Cardiac muscle cell (in vitro differentiated cells and primary cell): Measurements from ENCODE around the gene MARCHF3. TPM values are rescaled to one million over a fixed set of nuclear protein-coding genes. Genes with fewer than 3 reads are reported as not detected.
A peak's percentile ranks its signal among the peaks of the same experiment; 100 is the strongest.
"Not testable (repeated sequence)": the region's sequence is repeated elsewhere in the genome, so short reads cannot be mapped to it uniquely, and the experiment has no call there.

Experiments used
- DNase-seq, 2 donors: peaks; one replicate each; pipeline versions ENCODE4 v3.0.0 to v3.0.0-alpha.2; 2010 to 2017; ENCODE audit warnings: low read depth in 1 of 2, low spot score in 1 of 2
- H3K27ac ChIP-seq: fragments of 200-600 bp; sonication (generic); 2 replicates; pipeline ENCODE4 v1.5.1; 2016
- H3K27me3 ChIP-seq: fragments of 200-600 bp; sonication (generic); 2 replicates; pipeline ENCODE4 v1.6.0; 2016; ENCODE audit warnings: control low read depth
- H3K36me3 ChIP-seq: fragments of 200-600 bp; sonication (generic); 2 replicates; pipeline ENCODE4 v1.5.1; 2016; ENCODE audit warnings: control low read depth
- H3K4me1 ChIP-seq: fragments of 200-600 bp; sonication (generic); 2 replicates; pipeline ENCODE4 v1.8.1; 2017; ENCODE audit warnings: low read depth, mild to moderate bottlenecking, mixed run types
- H3K4me3 ChIP-seq: fragments of 200-600 bp; sonication (generic); 2 replicates; pipeline ENCODE4 v1.5.1; 2016; ENCODE audit warnings: mild to moderate bottlenecking
- H3K9me3 ChIP-seq: fragments of 200-600 bp; sonication (generic); 2 replicates; pipeline ENCODE4 v1.5.1; 2017; ENCODE audit warnings: low read depth, mild to moderate bottlenecking, control low read depth
- CTCF ChIP-seq: IDR thresholded peaks from 2 replicates; pipeline ENCODE4 v1.5.1; 2012; ENCODE audit warnings: low read depth, mild to moderate bottlenecking, low read length
- polyA plus RNA-seq: library from polyadenylated mRNA; unstranded; fragments of >200 nt; fragmentation: Nextera tagmentation; extraction: Ambion mirVana; gene quantifications from 2 replicates; pipeline ENCODE4 v1.2.1, GENCODE V29; 2016
- total RNA-seq: library from RNA; depleted of rRNA; stranded (reverse); fragments of >200 nt; gene quantifications from 2 replicates; pipeline ENCODE4 v1.2.3, GENCODE V29; 2016

The MARCHF3 gene
- total and polyA plus RNA-seq, 2 experiments from 2014 or later: 5.2 to 32.3 TPM

- Histone ChIP-seq H3K4me3 (no peak overlapping the region), H3K27ac (no peak overlapping the region), H3K36me3 (no peaks in the 10 kb centered on the region), H3K27me3 (peaks cover 6% of the 10 kb centered on the region), H3K9me3 (no peaks in the 10 kb centered on the region), H3K4me1 (no peaks in the 10 kb centered on the region)
- no peak for TF ChIP-seq CTCF
- no peak for DNase-seq
Observed at GRCh38 chr5:127055880-127056653, 25.7 kb upstream of the MARCHF3 start.

- H3K4me1 ChIP-seq, H3K36me3 ChIP-seq, H3K27ac ChIP-seq, H3K4me3 ChIP-seq, H3K9me3 ChIP-seq, DNase-seq: not testable (repeated sequence)
- H3K27me3 ChIP-seq: peaks cover 13% of the 10 kb centered on the region
Observed at GRCh38 chr5:127053551-127053950, 23.2 kb upstream of the MARCHF3 start.

GRCh38 chr5:127053049-127053448 lies 22.7 kb upstream of the MARCHF3 start:
- Histone ChIP-seq H3K36me3 (no peaks in the 10 kb centered on the region), H3K4me1 (no peaks in the 10 kb centered on the region), H3K27ac (no peak overlapping the region), H3K9me3 (no peaks in the 10 kb centered on the region), H3K27me3 (peaks cover 13% of the 10 kb centered on the region), H3K4me3 (no peak overlapping the region)
- no peak for TF ChIP-seq CTCF
- no peak for DNase-seq

- DNase-seq: no peak
- TF ChIP-seq CTCF: no peak
- no peaks in the 10 kb centered on the region for H3K36me3 ChIP-seq
- H3K4me1 ChIP-seq: no peaks in the 10 kb centered on the region
- no peak overlapping the region for H3K27ac ChIP-seq
- H3K4me3 ChIP-seq: no peak overlapping the region
- no peaks in the 10 kb centered on the region for H3K9me3 ChIP-seq
- peaks cover 13% of the 10 kb centered on the region for H3K27me3 ChIP-seq
Observed at GRCh38 chr5:127051591-127051990, 21.2 kb upstream of the MARCHF3 start.

- peaks cover 25% of the 10 kb centered on the region for H3K4me1 ChIP-seq
- peak in 1 of 2 donors; percentile 64 for DNase-seq
- no peak overlapping the region for H3K27ac ChIP-seq
- H3K36me3 ChIP-seq: no peaks in the 10 kb centered on the region
- TF ChIP-seq CTCF: no peak
- no peaks in the 10 kb centered on the region for H3K9me3 ChIP-seq
- no peak overlapping the region for H3K4me3 ChIP-seq
- H3K27me3 ChIP-seq: peaks cover 11% of the 10 kb centered on the region
Observed at GRCh38 chr5:127046343-127047072, 16.1 kb upstream of the MARCHF3 start.

GRCh38 chr5:127042593-127042992 lies 12.2 kb upstream of the MARCHF3 start:
- no peaks in the 10 kb centered on the region for H3K36me3 ChIP-seq
- peak in 1 of 2 donors; percentile 36 for DNase-seq

More at GRCh38 chr5:127042593-127042992, 12.2 kb upstream of the MARCHF3 start:
- no peak overlapping the region for H3K27ac ChIP-seq
- TF ChIP-seq CTCF: peak; percentile 25
- no peaks in the 10 kb centered on the region for H3K9me3 ChIP-seq
- H3K4me1 ChIP-seq: peaks cover 40% of the 10 kb centered on the region
- no peak overlapping the region for H3K4me3 ChIP-seq
- no peaks in the 10 kb centered on the region for H3K27me3 ChIP-seq
